ENCODE measurements around the gene STARD6. TPM values are rescaled to one million over a fixed set of nuclear protein-coding genes. Genes with fewer than 3 reads are reported as not detected.

The STARD6 gene, protein sequence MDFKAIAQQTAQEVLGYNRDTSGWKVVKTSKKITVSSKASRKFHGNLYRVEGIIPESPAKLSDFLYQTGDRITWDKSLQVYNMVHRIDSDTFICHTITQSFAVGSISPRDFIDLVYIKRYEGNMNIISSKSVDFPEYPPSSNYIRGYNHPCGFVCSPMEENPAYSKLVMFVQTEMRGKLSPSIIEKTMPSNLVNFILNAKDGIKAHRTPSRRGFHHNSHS
- total RNA-seq: not detected

DNA sequence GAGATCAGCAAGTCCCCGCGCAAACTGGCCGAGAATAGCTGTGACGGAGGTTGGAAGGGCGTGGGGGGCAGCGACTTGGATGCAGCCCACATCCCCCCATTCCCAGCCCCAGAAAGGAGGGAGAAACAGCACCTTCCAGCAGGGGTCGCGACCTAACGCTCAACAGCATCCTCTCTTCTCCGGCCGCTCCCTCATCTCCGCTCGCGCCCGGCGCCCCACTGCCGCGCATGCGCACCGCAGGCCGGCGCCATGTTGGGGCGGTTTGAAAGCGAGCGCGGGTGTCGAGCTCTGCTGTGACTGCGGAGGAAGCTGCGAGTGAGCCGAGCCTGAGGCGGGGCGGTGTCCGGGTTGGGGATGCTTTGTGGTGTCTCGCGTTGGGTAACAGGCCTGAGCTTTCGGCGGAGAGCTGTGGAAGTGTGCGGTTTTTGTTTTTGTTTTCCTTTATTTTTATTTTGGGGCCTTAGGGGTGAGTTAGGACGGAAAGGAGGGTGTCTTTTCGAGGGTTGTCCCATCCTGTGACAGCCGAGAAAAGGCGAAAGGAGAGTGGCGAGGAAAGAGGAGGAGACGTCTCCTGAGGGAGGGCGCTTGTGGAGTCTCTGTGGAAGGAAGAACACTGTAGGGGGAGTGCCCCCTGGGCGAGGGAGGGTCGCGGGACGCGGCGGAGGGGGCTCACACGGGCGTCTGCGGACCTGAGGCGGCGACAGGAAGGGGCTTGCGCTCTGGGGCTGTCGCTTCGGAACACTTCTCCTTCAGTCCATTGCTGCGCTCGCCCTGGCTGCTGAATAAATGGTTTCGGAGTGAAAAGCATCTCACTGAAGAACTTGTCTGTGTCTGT is at the start of gene STARD6, which contains the start of gene C18orf54:
Gene STARD6, minus strand, starts transcription at position 199 of the 835 bp plus-strand sequence. CDS start 3,285 bp downstream, outside the sequence.
Gene C18orf54, plus strand, starts transcription at position 247 of the 835 bp plus-strand sequence. CDS start 2,667 bp downstream, outside the sequence.
- TF ChIP-seq, protein P1, sequence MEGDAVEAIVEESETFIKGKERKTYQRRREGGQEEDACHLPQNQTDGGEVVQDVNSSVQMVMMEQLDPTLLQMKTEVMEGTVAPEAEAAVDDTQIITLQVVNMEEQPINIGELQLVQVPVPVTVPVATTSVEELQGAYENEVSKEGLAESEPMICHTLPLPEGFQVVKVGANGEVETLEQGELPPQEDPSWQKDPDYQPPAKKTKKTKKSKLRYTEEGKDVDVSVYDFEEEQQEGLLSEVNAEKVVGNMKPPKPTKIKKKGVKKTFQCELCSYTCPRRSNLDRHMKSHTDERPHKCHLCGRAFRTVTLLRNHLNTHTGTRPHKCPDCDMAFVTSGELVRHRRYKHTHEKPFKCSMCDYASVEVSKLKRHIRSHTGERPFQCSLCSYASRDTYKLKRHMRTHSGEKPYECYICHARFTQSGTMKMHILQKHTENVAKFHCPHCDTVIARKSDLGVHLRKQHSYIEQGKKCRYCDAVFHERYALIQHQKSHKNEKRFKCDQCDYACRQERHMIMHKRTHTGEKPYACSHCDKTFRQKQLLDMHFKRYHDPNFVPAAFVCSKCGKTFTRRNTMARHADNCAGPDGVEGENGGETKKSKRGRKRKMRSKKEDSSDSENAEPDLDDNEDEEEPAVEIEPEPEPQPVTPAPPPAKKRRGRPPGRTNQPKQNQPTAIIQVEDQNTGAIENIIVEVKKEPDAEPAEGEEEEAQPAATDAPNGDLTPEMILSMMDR (IDR thresholded peaks at IDR 0.05; ENCODE audit: low read depth): no peak

DNA sequence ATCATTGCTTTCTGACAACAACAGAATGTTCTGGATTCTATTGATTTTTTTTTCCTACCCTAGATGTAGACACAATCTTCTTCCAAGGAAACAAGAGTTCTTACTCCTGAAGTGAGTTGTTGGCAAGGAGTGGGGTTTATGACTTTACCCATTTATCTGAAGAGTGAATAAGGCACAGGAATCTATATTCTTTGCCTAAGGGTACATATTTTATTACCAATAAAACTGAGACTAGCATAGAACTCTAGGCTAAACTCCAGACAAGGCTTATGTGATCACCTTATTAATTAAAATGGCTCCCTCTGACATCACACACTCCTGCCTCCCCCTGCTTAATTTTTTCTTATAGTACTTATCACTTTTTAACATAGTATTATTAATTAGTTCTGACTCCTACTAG is 47.6 kb upstream of the STARD6 start:
- TF ChIP-seq, protein P1 (IDR thresholded peaks at IDR 0.05; ENCODE audit: low read depth): no peak

DNA sequence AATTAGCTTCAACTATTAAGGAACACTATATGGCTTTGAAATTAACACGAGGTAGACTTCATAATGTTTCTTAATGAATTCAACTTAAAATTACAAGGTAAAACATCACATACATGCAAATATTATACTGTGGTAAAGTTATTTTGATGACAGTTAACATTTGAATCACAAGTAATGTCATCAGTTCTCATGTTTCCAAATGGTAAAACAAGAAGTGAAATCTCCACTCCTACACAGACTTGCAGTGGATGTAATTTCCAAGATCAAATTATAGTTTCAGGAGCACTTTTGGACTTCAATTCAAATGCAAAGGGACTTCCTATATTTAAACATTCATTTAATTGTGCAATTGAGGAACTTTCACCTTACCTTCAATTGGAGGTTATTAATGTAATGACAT is 39.1 kb upstream of the STARD6 start:
- TF ChIP-seq, protein P1 (IDR thresholded peaks at IDR 0.05; ENCODE audit: low read depth): no peak

DNA sequence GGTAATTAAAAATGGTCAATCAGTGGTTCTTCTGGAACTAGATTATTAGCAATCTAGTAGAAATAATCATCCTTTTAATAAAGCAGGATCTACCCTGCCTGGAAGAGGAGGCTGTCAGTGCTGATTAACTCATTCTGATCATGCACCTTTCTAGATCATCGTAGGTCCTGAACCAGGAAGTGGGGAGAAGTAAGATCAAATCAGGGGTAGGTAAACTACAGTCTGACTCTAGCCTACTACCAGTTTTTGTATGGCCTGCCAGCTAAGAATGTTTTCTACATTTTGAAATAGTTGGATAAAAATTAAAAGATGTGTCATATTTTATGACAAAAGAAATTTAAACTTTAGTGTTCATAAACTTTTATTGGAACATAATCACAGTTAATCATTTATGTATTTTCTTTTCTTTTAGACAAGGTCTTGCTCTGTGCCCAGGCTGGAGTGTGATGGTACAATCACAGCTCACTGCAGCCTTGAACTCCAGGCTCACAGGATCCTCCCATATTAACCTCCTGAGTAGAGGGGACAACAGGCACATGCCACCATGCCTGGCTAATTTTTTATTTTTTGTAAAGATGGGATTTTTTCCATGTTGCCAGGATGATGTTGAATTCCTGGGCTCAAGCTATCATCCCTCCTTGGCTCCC is 36.1 kb upstream of the STARD6 start:
- TF ChIP-seq, protein P1 (IDR thresholded peaks at IDR 0.05; ENCODE audit: low read depth): no peak

DNA sequence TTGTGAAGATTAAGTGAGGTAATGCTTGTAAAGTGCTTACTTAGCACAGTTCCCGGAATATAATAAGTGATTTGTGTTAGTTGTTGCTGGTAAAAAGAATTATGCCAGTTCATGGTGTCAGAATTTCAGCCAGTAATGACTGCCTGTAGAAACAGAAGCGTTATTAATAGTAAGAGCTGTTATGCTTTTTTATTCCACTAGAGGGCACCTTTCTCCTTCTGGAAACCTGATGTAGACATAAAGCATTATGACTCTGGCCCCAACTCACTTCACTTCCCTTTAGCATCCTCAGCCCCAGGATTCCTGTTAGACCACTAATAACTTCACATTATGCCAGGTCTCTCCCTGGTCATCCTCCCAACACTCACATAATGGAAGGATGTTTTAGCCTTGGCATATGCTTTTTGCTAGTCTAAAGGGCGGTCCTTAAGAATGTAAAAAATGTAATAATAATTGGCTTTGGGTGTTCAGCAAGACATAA is 34.9 kb upstream of the STARD6 start:
- TF ChIP-seq, protein P1 (IDR thresholded peaks at IDR 0.05; ENCODE audit: low read depth): no peak

DNA sequence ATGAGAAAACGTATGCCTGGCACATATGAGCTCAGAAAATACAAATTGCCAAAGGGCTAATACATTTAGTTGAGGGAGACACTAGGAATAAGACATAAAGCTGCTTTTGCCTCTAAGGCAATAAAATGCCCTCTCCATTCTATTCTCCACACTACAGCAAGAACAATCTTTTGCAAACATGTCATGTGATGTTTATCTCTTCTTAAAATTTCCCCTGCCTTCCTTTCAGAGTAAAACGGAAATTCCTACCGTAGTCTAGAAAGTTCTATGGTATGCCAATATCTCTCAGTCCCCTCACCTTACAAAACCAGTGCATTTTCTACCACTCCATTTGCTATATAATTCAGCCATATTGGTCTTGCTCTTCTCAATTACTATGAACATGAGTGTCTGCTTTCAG is 33.2 kb upstream of the STARD6 start:
- TF ChIP-seq, protein P1 (IDR thresholded peaks at IDR 0.05; ENCODE audit: low read depth): no peak

DNA sequence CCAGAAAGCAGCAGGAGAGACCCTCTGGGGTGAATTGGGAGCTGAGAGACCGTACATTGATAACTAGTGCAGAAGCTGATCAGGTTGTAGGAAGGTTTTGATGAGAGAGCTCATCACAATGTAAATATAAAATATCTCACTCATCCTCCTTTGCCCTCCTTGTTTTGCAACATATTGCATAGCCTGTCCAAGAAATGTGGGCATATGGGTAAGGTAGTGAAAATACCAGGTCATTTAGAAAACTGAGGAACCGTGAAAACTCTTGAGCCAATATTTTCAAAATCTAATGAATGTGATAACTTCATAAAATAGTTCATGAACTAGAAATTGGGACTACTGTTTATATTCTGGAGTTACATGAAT is 31.5 kb upstream of the STARD6 start:
- TF ChIP-seq, protein P1 (IDR thresholded peaks at IDR 0.05; ENCODE audit: low read depth): no peak

Data from subcutaneous adipose tissue (tissue), 4 donors.